Mesothelial cell of epicardium (in vitro differentiated cells): ENCODE results near the gene NPR2. TPM values are rescaled to one million over a fixed set of nuclear protein-coding genes. Genes with fewer than 3 reads are reported as not detected.

Source experiments
- DNase-seq, 2 experiments: peaks; one replicate each; pipeline ENCODE4 v3.0.0; 2021; ENCODE audit warnings: low spot score in 2 of 2; ENCODE audit not compliant: unreplicated experiment in 2 of 2
- H3K27ac Mint-ChIP-seq: 2 replicates; pipeline ENCODE4 v1.8.0; 2021; ENCODE audit warnings: mixed read lengths
- H3K27me3 Mint-ChIP-seq: 2 replicates; pipeline ENCODE4 v1.8.0; 2021; ENCODE audit warnings: low read depth, mixed read lengths
- H3K36me3 Mint-ChIP-seq: 2 replicates; pipeline ENCODE4 v1.8.0; 2021; ENCODE audit warnings: mixed read lengths
- H3K4me1 Mint-ChIP-seq: 2 replicates; pipeline ENCODE4 v1.8.0; 2021; ENCODE audit warnings: mixed read lengths
- H3K4me3 Mint-ChIP-seq: 2 replicates; pipeline ENCODE4 v1.8.0; 2021; ENCODE audit warnings: mild to moderate bottlenecking, moderate library complexity, mixed read lengths
- H3K9me3 Mint-ChIP-seq: 2 replicates; pipeline ENCODE4 v1.8.0; 2021; ENCODE audit warnings: mixed read lengths
- CTCF ChIP-seq: fragments of 200-600 bp; sonication (generic); IDR thresholded peaks from one replicate; pipeline ENCODE4 v1.5.0; 2021; ENCODE audit warnings: antibody characterized with exemption; ENCODE audit not compliant: unreplicated experiment
- total RNA-seq: library from RNA; stranded (reverse); gene quantifications from 3 replicates; pipeline ENCODE4 v1.2.1, GENCODE V29; 2021

The NPR2 gene
- total RNA-seq, 1 donor from 2014 or later = 30.6 TPM

DNA sequence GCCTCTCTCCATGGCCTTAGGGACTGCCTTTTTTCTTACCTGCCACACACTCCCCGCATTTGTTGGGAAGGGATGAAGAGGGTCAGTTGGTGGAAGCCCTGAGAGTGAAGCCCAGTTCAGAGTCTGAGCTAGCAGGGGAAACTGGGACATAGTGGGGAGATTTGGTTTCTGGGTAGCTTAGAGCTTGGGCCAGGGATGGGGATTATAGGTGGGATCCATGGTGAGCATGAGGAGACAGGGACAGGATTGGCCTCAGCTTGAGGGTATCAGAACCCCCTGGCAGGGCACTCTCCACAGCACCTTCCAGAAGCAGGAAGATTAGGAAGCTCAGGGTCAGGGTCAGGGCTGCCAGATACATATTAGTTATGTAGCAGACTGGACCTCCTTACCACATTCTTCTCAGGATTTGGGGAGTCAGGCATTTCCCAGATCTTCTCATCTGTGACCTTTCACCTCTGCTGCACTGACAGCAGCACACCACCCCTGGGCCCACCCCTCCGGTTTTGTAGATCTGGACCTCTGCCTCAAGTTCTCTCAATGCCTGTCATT, 61.0 kb downstream of the NPR2 start:
- Mint-ChIP-seq H3K36me3 (peaks cover 24% of the 10 kb centered on the region), H3K27me3 (no peaks in the 10 kb centered on the region), H3K4me1 (no peaks in the 10 kb centered on the region), H3K9me3 (no peaks in the 10 kb centered on the region), H3K4me3 (no peak overlapping the region), H3K27ac (no peak overlapping the region)
- peak in 1 of 2 experiments; percentile 3 for DNase-seq
- TF ChIP-seq CTCF = no peak

DNA sequence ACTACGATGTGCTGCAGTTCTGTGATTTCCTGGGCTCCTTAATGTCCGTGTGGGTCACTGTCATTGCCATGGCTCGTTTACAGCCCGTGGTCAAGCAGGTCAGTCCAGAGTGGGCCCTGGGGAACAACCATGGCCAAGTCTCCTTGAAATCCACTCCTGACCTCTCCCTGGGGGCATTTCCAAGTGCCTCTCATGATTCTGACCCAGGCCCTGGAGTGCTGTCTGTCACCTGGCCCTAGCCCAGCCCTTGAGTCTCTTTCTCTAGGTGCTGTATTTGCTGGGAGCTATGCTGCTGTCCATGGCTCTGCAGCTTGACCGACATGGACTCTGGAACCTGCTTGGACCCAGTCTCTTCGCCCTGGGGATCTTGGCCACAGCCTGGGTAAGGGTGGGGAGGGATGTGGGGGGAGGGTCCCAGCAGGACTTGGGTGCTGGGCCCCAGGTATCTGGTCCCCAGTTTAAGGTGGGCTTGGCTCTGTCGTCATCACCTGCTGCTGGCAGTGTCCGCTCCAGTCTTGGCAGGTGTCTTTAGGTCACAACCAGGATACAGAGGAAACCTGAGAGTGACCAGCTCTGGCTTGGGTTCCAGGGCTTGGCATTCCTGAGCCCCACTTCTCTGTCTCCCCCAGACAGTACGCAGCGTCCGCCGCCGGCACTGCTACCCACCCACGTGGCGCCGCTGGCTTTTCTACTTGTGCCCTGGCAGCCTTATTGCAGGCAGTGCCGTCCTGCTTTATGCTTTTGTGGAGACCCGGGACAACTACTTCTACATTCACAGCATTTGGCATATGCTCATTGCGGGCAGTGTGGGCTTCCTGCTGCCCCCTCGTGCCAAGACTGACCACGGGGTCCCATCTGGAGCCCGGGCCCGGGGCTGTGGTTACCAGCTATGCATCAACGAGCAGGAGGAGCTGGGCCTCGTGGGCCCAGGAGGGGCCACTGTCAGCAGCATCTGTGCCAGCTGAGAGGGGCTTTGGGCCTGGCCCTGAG, 61.8 kb downstream of the NPR2 start:
- Mint-ChIP-seq H3K27me3 (no peaks in the 10 kb centered on the region), H3K27ac (no peak overlapping the region), H3K4me3 (no peak overlapping the region), H3K9me3 (no peaks in the 10 kb centered on the region), H3K36me3 (peaks cover 16% of the 10 kb centered on the region), H3K4me1 (no peaks in the 10 kb centered on the region)
- peak; percentile 10 to 33 for DNase-seq
- no peak for TF ChIP-seq CTCF

GRCh38 chr9:35854091-35854762, 62.8 kb downstream of the NPR2 start:
- no peaks in the 10 kb centered on the region for H3K4me1 Mint-ChIP-seq
- H3K9me3 Mint-ChIP-seq = no peaks in the 10 kb centered on the region
- H3K27me3 Mint-ChIP-seq = no peaks in the 10 kb centered on the region
- no peak overlapping the region for H3K27ac Mint-ChIP-seq
- H3K4me3 Mint-ChIP-seq = no peak overlapping the region
- TF ChIP-seq CTCF = no peak
- peaks cover 14% of the 10 kb centered on the region for H3K36me3 Mint-ChIP-seq
- peak; percentile 10 to 22 for DNase-seq

- Mint-ChIP-seq H3K27ac (no peak overlapping the region), H3K4me1 (no peaks in the 10 kb centered on the region), H3K36me3 (peaks cover 5% of the 10 kb centered on the region), H3K4me3 (no peak overlapping the region), H3K27me3 (peaks cover 13% of the 10 kb centered on the region), H3K9me3 (no peaks in the 10 kb centered on the region)
- no peak for TF ChIP-seq CTCF
- DNase-seq = no peak
Observed at GRCh38 chr9:35856206-35856605, 64.8 kb downstream of the NPR2 start.

DNA sequence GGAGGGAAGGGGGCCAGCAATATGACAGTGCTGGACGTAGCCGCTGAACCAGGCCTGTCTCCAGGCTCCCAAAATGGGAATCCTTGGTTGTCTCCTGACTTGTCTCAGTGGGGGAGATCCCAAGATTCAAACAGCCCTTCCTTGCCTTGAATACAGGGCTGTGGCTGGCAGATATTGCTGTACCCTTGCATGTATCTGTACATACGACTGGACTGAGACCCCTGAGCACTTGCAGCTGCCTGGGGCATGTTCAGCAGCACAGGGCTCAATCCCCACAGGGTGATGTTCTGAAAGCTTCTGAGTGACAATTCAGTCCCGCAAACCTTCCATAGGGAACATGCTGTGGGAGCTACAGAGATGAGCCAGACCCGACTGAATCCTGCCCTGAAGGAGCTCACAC, 65.5 kb downstream of the NPR2 start:
- peaks cover 19% of the 10 kb centered on the region for H3K27me3 Mint-ChIP-seq
- no peak overlapping the region for H3K4me3 Mint-ChIP-seq
- TF ChIP-seq CTCF = no peak
- H3K9me3 Mint-ChIP-seq = no peaks in the 10 kb centered on the region
- no peak for DNase-seq
- H3K4me1 Mint-ChIP-seq = no peaks in the 10 kb centered on the region
- H3K27ac Mint-ChIP-seq = no peak overlapping the region
- peaks cover 5% of the 10 kb centered on the region for H3K36me3 Mint-ChIP-seq
